Upper lobe of right lung (tissue), 1 donor: ENCODE measurements around the gene SLX4IP. TPM values are rescaled to one million over a fixed set of nuclear protein-coding genes. Genes with fewer than 3 reads are reported as not detected.
A peak's percentile ranks its signal among the peaks of the same experiment; 100 is the strongest.

Experiments used
- ATAC-seq: fragments of 200-7000 bp; cut with Tn5 transposase; one replicate; pipeline ENCODE4 v1.9.1; 2020; ENCODE audit warnings: mild to moderate bottlenecking, moderate library complexity
- DNase-seq: peaks from one replicate; pipeline ENCODE4 v3.0.0-alpha.2; 2020
- H3K27ac ChIP-seq: fragments of 200-600 bp; one replicate; pipeline ENCODE4 v1.8.0; 2022
- H3K27me3 ChIP-seq: fragments of 200-600 bp; one replicate; pipeline ENCODE4 v1.8.0; 2022; ENCODE audit warnings: mild to moderate bottlenecking
- H3K36me3 ChIP-seq: fragments of 200-600 bp; one replicate; pipeline ENCODE4 v1.8.0; 2022
- H3K4me1 ChIP-seq: fragments of 200-600 bp; one replicate; pipeline ENCODE4 v1.8.0; 2022
- H3K4me3 ChIP-seq: fragments of 200-600 bp; one replicate; pipeline ENCODE4 v1.8.0; 2022; ENCODE audit warnings: mild to moderate bottlenecking
- H3K9me3 ChIP-seq: fragments of 200-600 bp; one replicate; pipeline ENCODE4 v1.8.0; 2022
- CTCF ChIP-seq: fragments of 200-600 bp; IDR thresholded peaks from one replicate; pipeline ENCODE4 v1.8.0; 2022; ENCODE audit warnings: antibody characterized with exemption
- intact Hi-C: fragments of 100-400 bp; cut with DNase I; formaldehyde crosslinking; loops from one replicate; pipeline ENCODE4 v1.11.0; 2022
- total RNA-seq: library from RNA; stranded (reverse); fragmentation: NEBNext Ultra II Directional; extraction: Animal tissue kit (Norgen Biotek cat#: 25700); gene quantifications from one replicate; pipeline ENCODE4 v1.2.1, GENCODE V29; 2021
- donor health status: DM: no; HTN: yes; CAD: no; lungs with severe emphysema.

SLX4IP gene
- total RNA-seq, 1 donor from 2014 or later: 5.4 TPM

- DNase-seq (no peak), ATAC-seq (no peak)
- Histone ChIP-seq H3K4me3 (no peak overlapping the region), H3K27ac (no peak overlapping the region), H3K9me3 (no peaks in the 10 kb centered on the region), H3K4me1 (peaks cover 2% of the 10 kb centered on the region), H3K36me3 (no peaks in the 10 kb centered on the region), H3K27me3 (no peaks in the 10 kb centered on the region)
- no peak for TF ChIP-seq CTCF
- intact Hi-C loops: no loop called here
These were observed 60.1 kb downstream of the SLX4IP start for GRCh38 chr20:10495173-10495572.

- Histone ChIP-seq H3K9me3 (no peaks in the 10 kb centered on the region), H3K4me1 (peaks cover 2% of the 10 kb centered on the region), H3K27me3 (no peaks in the 10 kb centered on the region), H3K4me3 (no peak overlapping the region), H3K27ac (no peak overlapping the region), H3K36me3 (no peaks in the 10 kb centered on the region)
- no peak for TF ChIP-seq CTCF
- no peak for ATAC-seq
- intact Hi-C loops: no loop called here
- DNase-seq: no peak
These were observed 61.4 kb downstream of the SLX4IP start for GRCh38 chr20:10496465-10496864.

- no peak for TF ChIP-seq CTCF
- ATAC-seq (no peak), DNase-seq (no peak)
- intact Hi-C loops: no loop called here
- Histone ChIP-seq H3K36me3 (no peaks in the 10 kb centered on the region), H3K9me3 (no peaks in the 10 kb centered on the region), H3K27me3 (no peaks in the 10 kb centered on the region), H3K4me1 (no peaks in the 10 kb centered on the region), H3K4me3 (no peak overlapping the region), H3K27ac (no peak overlapping the region)
These were observed 62.2 kb downstream of the SLX4IP start for GRCh38 chr20:10497283-10497682.

- H3K4me1 ChIP-seq: no peaks in the 10 kb centered on the region
- no peak overlapping the region for H3K27ac ChIP-seq
- TF ChIP-seq CTCF: no peak
- no peaks in the 10 kb centered on the region for H3K27me3 ChIP-seq
- H3K9me3 ChIP-seq: no peaks in the 10 kb centered on the region
- intact Hi-C loops: no loop called here
- no peak for DNase-seq
- H3K36me3 ChIP-seq: no peaks in the 10 kb centered on the region
- H3K4me3 ChIP-seq: no peak overlapping the region
- no peak for ATAC-seq
These were observed 62.7 kb downstream of the SLX4IP start for GRCh38 chr20:10497791-10498190.

GRCh38 chr20:10498200-10498599 lies 63.1 kb downstream of the SLX4IP start:
- TF ChIP-seq CTCF: no peak
- Histone ChIP-seq H3K9me3 (no peaks in the 10 kb centered on the region), H3K27me3 (no peaks in the 10 kb centered on the region), H3K4me3 (no peak overlapping the region), H3K4me1 (no peaks in the 10 kb centered on the region), H3K27ac (no peak overlapping the region), H3K36me3 (no peaks in the 10 kb centered on the region)
- intact Hi-C loops: no loop called here
- DNase-seq: no peak
- no peak for ATAC-seq

GRCh38 chr20:10501402-10501801 lies 66.3 kb downstream of the SLX4IP start:
- no peak for TF ChIP-seq CTCF
- no peaks in the 10 kb centered on the region for H3K36me3 ChIP-seq
- no peaks in the 10 kb centered on the region for H3K27me3 ChIP-seq
- peak overlapping the region; percentile 48 for H3K27ac ChIP-seq
- ATAC-seq (peak; percentile 70), DNase-seq (peak; percentile 75)
- H3K4me1 ChIP-seq: peaks cover 27% of the 10 kb centered on the region
- peak overlapping the region; percentile 6 for H3K4me3 ChIP-seq
- H3K9me3 ChIP-seq: no peaks in the 10 kb centered on the region
- intact Hi-C loops: no loop called here
